K562 (cell line): ENCODE results near the gene PCDHB16. TPM values are rescaled to one million over a fixed set of nuclear protein-coding genes. Genes with fewer than 3 reads are reported as not detected.
A peak's percentile ranks its signal among the peaks of the same experiment; 100 is the strongest.

ENCODE experiments used
- CTCF ChIP-seq, 3 experiments: IDR thresholded peaks in 2 of 3; conservative IDR thresholded peaks in 1 of 3; 2 replicates each; pipeline ENCODE4 v1.5.1; 2011 to 2012; ENCODE audit warnings: low read length in 3 of 3, mild to moderate bottlenecking in 3 of 3, control low read depth in 2 of 3, improper control_type of control experiment in 1 of 3, inconsistent platforms in 1 of 3, low read depth in 1 of 3, mixed read lengths in 1 of 3, moderate library complexity in 1 of 3; ENCODE audit not compliant: insufficient read depth in 2 of 3
- MLX ChIP-seq, 2 experiments: fragments of 450-650 bp in 1 of 2; sonication (generic) in 1 of 2; formaldehyde crosslinking; conservative IDR thresholded peaks; 2 replicates each; pipeline versions ENCODE4 v1.4.0 to v1.8.1; 2020 to 2022; ENCODE audit warnings: mild to moderate bottlenecking in 1 of 2, missing genetic modification reagents in 1 of 2
- RAD21 ChIP-seq, 2 experiments: fragments of 250-450 bp in 1 of 2; fragments of 450-650 bp in 1 of 2; sonication (Bioruptor Pico) in 1 of 2; formaldehyde crosslinking in 1 of 2; IDR thresholded peaks in 1 of 2; conservative IDR thresholded peaks in 1 of 2; 2 replicates each; pipeline versions ENCODE4 v1.4.0 to v1.8.0; 2020 to 2022; ENCODE audit warnings: mild to moderate bottlenecking in 2 of 2, moderate library complexity in 1 of 2
- ZNF318 ChIP-seq, 2 experiments: fragments of 450-650 bp; IDR thresholded peaks; 2 replicates each; pipeline ENCODE4 v1.6.1; 2016; ENCODE audit warnings: mild to moderate bottlenecking in 2 of 2, borderline replicate concordance in 1 of 2, low read depth in 1 of 2, moderate library complexity in 1 of 2
- polyA plus RNA-seq, 8 experiments: library from polyadenylated mRNA; depleted of rRNA in 4 of 8; stranded (reverse) in 5 of 8; unstranded in 3 of 8; fragments of >200 nt; fragmentation: Nextera tagmentation in 2 of 8; fragmentation: Illumina TruSeq in 1 of 8; extraction: Ambion mirVana in 2 of 8; extraction: Trizol in 1 of 8; gene quantifications; 2 replicates each; pipeline versions ENCODE4 v1.2.1 to v1.2.3, GENCODE V29; 2011 to 2014; ENCODE audit warnings: inconsistent platforms in 1 of 8, missing spikeins in 1 of 8
- total RNA-seq, 7 experiments: library from RNA; depleted of rRNA in 6 of 7; stranded (reverse); fragments of >200 nt in 6 of 7; fragmentation: Illumina TruSeq in 2 of 7; extraction: Trizol in 2 of 7; gene quantifications; 2 replicates each; pipeline versions ENCODE4 v1.2.1 to v1.2.3, GENCODE V29; 2011 to 2021; ENCODE audit warnings: low replicate concordance in 1 of 7

Gene PCDHB16
- total and polyA plus RNA-seq, 9 of the 15 experiments (the other 6 are each of a cell fraction or from before 2014, with no cell fraction given) = not detected

DNA sequence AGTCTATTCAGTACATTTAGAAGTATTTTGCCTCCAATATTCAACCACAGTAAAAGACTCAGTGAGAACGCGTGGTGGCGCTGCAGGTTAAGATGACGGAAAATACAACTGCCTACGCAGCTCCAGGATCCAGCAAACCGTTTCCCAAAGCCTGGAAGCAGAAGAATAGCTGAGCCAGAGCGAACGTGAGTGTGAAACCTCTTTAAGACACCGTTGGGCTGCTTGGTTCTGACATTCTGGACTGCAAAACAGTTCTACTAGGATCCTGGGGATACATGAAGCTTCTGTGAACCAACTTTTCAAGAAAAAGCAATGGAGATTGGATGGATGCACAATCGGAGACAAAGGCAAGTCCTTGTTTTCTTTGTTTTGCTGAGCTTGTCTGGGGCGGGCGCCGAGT lies at the start of gene PCDHB16 (continued):
- TF ChIP-seq MLX (CRISPR knock-in tag; conservative IDR thresholded peaks at IDR 0.05) (no peak), CTCF (IDR thresholded peaks at IDR 0.05 in 2 of 3, conservative IDR thresholded peaks at IDR 0.05 in 1 of 3; ENCODE audit: insufficient read depth in 2 of 3, low read depth in 1 of 3, low read length in 3 of 3) (peak; percentile 38 to 51 (median 46)), ZNF318 (IDR thresholded peaks at IDR 0.05; ENCODE audit: borderline replicate concordance in 1 of 2, low read depth in 1 of 2) (no peak), RAD21 (CRISPR knock-in tag; conservative IDR thresholded peaks at IDR 0.05 in 1 of 2, IDR thresholded peaks at IDR 0.05 in 1 of 2) (0 out of 4 replicates have a peak, but pooled peaks of 1 of the 2 experiments have one; percentile 17)
